Activated naive CD8-positive, alpha-beta T cell treated with anti-CD3 and anti-CD28 coated beads for 36 hours (primary cell): ENCODE data around the gene SSR2. TPM values are rescaled to one million over a fixed set of nuclear protein-coding genes. Genes with fewer than 3 reads are reported as not detected.

Experiments used
- DNase-seq: peaks from one replicate; pipeline ENCODE4 v3.0.0; 2021
- H3K27ac Mint-ChIP-seq: one replicate; pipeline ENCODE4 v1.8.0; 2022; ENCODE audit warnings: mild to moderate bottlenecking, moderate library complexity, mixed read lengths
- H3K27me3 Mint-ChIP-seq: one replicate; pipeline ENCODE4 v1.8.0; 2022; ENCODE audit warnings: mild to moderate bottlenecking, mixed read lengths
- H3K36me3 Mint-ChIP-seq: one replicate; pipeline ENCODE4 v1.8.0; 2021; ENCODE audit warnings: mild to moderate bottlenecking, mixed read lengths
- H3K4me1 Mint-ChIP-seq: one replicate; pipeline ENCODE4 v1.8.0; 2021; ENCODE audit warnings: mixed read lengths
- H3K4me3 Mint-ChIP-seq: one replicate; pipeline ENCODE4 v1.8.0; 2022; ENCODE audit warnings: mild to moderate bottlenecking, moderate library complexity, mixed read lengths
- H3K9me3 Mint-ChIP-seq: one replicate; pipeline ENCODE4 v1.8.0; 2022; ENCODE audit warnings: mixed read lengths
- total RNA-seq, 2 experiments: library from RNA; stranded (reverse); gene quantifications; one replicate each; pipeline ENCODE4 v1.2.3, GENCODE V29; 2021

Gene SSR2
- 100 to 1,000 TPM; 155 TPM for total RNA-seq

DNA sequence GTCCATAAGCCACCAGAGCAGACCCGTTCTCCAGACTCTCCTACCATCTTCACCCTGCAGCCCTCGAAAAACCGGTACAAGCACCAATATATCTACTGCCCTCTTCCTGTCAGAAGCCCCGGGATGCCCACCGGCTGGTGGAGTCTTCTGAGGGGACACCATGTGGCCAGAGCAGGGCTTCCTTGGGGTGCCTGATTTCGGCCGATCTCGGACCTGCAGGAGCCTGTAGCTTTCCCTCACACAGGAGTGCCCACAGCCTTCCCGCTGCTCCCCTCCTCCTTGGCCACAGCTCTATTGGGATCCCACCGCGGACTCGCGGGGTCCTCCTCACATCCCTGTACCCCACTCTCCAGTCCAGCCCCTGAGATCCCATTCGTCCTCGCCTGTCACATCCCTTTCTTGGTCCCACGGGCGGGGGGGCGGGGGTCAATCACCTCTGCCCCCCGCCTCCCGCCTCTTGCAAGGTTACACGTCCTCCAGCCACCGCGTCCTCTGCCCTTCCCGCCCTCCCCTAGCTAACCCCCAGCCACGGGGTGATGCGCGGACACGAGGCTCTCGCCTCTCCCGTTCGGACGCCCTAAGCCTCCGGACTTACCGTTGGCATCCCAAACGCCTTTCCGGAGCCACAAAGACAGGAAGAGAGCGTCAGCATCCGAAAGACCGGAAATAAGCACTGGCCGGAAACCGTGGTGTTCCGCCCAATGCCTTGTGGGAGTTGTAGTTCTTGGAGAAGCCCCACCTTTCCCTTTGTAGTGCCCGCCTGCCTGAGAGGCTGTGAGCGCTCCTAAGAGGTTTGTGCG lies at the start of gene SSR2:
SSR2 (minus strand) TSS at position 659 of the 800 bp plus-strand sequence. CDS start 784 bp downstream, outside the sequence.
- Mint-ChIP-seq H3K4me1 (peaks cover 20% of the 10 kb centered on the region), H3K27me3 (peaks cover 7% of the 10 kb centered on the region), H3K27ac (peak within 1 kb of the TSS; percentile 93), H3K9me3 (no peaks in the 10 kb centered on the region), H3K36me3 (peaks cover 24% of the 10 kb centered on the region), H3K4me3 (peak within 1 kb of the TSS; percentile 96)
- DNase-seq: peak; percentile 85

DNA sequence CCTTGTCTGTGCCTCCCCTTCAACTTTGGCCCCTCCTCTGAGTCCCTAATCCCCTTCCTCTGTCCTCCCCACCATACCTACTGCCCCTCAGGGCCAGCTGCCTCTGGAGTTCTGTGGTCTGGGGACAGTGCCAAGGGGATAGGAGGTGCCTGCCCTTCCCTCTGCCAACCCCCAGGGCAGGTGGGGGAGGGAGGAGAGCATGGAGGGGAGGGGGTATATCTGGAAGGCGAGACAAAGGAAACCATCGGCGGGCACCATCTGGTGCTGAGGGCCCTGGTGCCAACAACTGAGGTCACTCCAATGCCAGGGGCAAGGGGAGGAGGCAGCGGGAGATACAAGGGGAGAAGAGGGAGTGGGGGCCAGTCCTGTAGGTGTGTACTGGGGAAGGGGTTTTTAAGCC lies 49.8 kb upstream of the SSR2 start:
- H3K27me3 Mint-ChIP-seq: peaks cover 3% of the 10 kb centered on the region
- no peak overlapping the region for H3K27ac Mint-ChIP-seq
- no peaks in the 10 kb centered on the region for H3K9me3 Mint-ChIP-seq
- no peak overlapping the region for H3K4me3 Mint-ChIP-seq
- peaks cover 4% of the 10 kb centered on the region for H3K4me1 Mint-ChIP-seq
- DNase-seq: no peak
- no peaks in the 10 kb centered on the region for H3K36me3 Mint-ChIP-seq

DNA sequence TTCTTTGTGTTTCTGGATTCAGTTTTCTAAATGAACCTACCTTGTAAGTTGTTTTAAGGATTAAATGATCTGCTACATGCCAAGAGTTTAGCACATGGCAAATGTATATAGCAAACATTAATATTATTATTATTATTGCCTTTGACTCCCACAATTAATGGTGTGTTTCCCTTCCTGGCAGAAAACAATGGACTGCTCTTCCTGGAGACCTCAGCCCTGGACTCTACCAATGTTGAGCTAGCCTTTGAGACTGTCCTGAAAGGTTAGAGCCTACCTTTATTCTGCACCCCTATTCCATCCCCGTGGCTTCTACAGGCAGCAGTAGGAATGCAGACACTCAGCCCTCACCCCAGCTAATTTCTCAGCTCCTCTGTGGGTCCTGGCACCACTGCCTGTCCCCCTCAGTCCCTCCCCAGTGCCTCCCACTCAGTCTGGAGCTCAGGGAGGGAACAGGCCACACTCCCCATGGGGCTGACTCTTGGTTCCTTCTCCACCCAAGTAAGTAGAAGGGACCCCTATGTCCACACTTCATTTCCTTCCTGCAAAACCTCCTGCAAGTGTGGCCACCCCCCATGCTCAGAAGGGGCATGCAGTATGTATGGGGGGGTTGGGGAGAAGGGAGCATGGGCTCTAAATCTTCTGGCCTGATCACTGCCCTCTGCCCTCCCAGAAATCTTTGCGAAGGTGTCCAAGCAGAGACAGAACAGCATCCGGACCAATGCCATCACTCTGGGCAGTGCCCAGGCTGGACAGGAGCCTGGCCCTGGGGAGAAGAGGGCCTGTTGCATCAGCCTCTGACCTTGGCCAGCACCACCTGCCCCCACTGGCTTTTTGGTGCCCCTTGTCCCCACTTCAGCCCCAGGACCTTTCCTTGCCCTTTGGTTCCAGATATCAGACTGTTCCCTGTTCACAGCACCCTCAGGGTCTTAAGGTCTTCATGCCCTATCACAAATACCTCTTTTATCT lies 49.0 kb upstream of the SSR2 start:
- Mint-ChIP-seq H3K27ac (no peak overlapping the region), H3K4me1 (peaks cover 10% of the 10 kb centered on the region), H3K4me3 (no peak overlapping the region), H3K36me3 (no peaks in the 10 kb centered on the region), H3K9me3 (no peaks in the 10 kb centered on the region), H3K27me3 (peaks cover 3% of the 10 kb centered on the region)
- no peak for DNase-seq

GRCh38 chr1:156067262-156067661 lies 46.5 kb upstream of the SSR2 start:
- peak overlapping the region; percentile 64 for H3K27ac Mint-ChIP-seq
- H3K36me3 Mint-ChIP-seq: no peaks in the 10 kb centered on the region
- H3K4me3 Mint-ChIP-seq: no peak overlapping the region
- peaks cover 3% of the 10 kb centered on the region for H3K27me3 Mint-ChIP-seq
- H3K4me1 Mint-ChIP-seq: peaks cover 10% of the 10 kb centered on the region
- no peak for DNase-seq
- no peaks in the 10 kb centered on the region for H3K9me3 Mint-ChIP-seq

GRCh38 chr1:156065871-156066270 lies 45.1 kb upstream of the SSR2 start:
- Mint-ChIP-seq H3K4me3 (no peak overlapping the region), H3K27ac (no peak overlapping the region), H3K9me3 (no peaks in the 10 kb centered on the region), H3K36me3 (no peaks in the 10 kb centered on the region), H3K27me3 (peaks cover 3% of the 10 kb centered on the region), H3K4me1 (peaks cover 10% of the 10 kb centered on the region)
- DNase-seq: no peak

DNA sequence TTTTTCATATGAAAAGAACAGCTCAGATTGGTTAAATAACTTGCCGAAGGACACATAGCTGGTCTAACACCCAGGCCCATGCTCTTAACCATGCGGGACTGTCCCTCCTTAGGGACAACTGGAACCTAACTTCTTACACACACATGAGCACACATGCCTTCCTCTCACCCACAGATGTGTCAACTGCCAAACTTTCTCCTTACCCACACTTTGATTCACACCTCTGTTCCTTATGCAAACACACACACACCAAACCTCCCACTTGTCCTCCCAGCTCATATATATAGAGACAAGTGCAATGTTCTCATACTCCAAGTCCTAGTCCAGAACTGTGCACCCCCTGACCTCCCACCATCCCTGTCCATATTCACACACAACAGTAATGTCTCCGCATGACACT lies 44.5 kb upstream of the SSR2 start:
- no peaks in the 10 kb centered on the region for H3K9me3 Mint-ChIP-seq
- DNase-seq: no peak
- H3K27ac Mint-ChIP-seq: no peak overlapping the region
- no peaks in the 10 kb centered on the region for H3K36me3 Mint-ChIP-seq
- peaks cover 10% of the 10 kb centered on the region for H3K4me1 Mint-ChIP-seq
- H3K4me3 Mint-ChIP-seq: no peak overlapping the region
- H3K27me3 Mint-ChIP-seq: peaks cover 3% of the 10 kb centered on the region

DNA sequence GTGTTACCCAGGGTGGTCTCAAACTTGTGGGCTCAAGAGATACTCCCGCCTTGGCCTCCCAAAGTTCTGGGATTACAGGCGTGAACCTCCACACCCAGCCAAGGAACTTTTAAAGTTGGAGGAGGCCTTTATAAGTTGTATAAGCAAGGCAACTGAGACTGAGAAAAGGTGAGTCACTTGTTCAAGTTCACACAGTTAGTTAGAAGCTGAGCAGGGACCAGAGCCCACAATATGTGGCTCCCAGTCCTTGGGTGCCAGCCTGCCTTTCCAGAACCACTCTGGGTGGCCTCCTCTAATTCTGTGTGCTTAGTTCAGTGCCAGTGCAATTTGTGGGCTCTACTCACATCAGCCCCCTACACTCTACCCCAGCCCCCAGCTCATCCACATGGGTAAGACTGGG lies 43.9 kb upstream of the SSR2 start:
- H3K4me1 Mint-ChIP-seq: peaks cover 10% of the 10 kb centered on the region
- H3K36me3 Mint-ChIP-seq: no peaks in the 10 kb centered on the region
- peaks cover 3% of the 10 kb centered on the region for H3K27me3 Mint-ChIP-seq
- no peak overlapping the region for H3K27ac Mint-ChIP-seq
- H3K4me3 Mint-ChIP-seq: no peak overlapping the region
- DNase-seq: no peak
- no peaks in the 10 kb centered on the region for H3K9me3 Mint-ChIP-seq

- Mint-ChIP-seq H3K4me1 (peaks cover 10% of the 10 kb centered on the region), H3K9me3 (no peaks in the 10 kb centered on the region), H3K27ac (no peak overlapping the region), H3K27me3 (peaks cover 3% of the 10 kb centered on the region), H3K36me3 (no peaks in the 10 kb centered on the region), H3K4me3 (no peak overlapping the region)
- DNase-seq: no peak
Measured at GRCh38 chr1:156063997-156064285, 43.2 kb upstream of the SSR2 start.

DNA sequence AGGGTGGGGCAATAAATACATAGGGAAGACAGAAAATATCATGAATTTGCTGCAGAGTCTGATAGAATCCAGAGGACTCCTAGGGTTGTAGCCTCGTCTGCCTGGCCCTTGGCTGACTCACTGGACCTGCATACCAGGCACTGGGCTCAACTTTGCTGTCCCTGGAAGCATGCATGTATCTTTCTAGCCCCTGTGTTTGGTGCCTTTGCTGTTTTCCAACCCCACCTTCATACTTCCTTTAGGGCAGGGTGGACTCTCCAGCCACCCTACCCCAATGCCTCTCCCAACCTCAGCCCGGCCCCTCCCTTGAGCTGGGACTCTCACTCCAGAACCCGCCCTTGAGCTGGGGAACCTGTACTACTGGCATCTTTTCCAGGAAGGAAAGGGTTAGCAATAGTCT lies 41.4 kb upstream of the SSR2 start:
- H3K27ac Mint-ChIP-seq: no peak overlapping the region
- no peaks in the 10 kb centered on the region for H3K36me3 Mint-ChIP-seq
- no peak for DNase-seq
- no peak overlapping the region for H3K4me3 Mint-ChIP-seq
- no peaks in the 10 kb centered on the region for H3K9me3 Mint-ChIP-seq
- H3K27me3 Mint-ChIP-seq: peaks cover under 1% of the 10 kb centered on the region
- peaks cover 12% of the 10 kb centered on the region for H3K4me1 Mint-ChIP-seq

DNA sequence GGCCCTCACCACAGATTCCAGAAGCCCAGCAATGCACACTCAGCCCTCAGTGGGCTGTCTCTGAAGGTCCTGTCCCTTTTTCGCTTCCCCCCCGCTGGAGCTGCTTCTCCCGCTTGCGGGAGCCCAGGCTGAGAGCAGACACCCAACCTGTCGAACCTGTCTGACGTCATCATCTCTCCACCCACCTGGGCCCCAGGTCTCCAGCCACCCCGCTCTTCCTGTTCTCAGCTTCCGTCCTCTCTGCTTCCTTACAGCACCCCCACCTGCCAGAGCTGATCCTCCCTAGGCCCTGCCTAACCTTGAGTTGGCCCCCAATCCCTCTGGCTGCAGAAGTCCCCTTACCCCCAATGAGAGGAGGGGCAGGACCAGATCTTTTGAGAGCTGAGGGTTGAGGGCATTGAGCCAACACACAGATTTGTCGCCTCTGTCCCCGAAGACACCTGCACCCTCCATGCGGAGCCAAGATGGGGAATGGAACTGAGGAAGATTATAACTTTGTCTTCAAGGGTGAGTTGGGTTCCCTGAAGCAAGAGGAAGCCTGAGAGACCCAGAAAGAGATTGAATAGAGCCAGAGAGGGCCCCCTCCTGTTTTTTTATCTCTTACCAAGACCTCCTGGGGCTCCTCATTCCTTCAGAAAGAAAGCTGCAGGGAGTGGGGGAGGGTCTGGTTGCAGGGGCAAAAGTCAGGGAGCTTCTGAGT lies 40.3 kb upstream of the SSR2 start, which contains the start of gene RAB25:
RAB25 (plus strand) TSS at position 224 of the 700 bp plus-strand sequence; CDS start at position 465, 241 bp downstream.
- Mint-ChIP-seq H3K36me3 (peaks cover 5% of the 10 kb centered on the region), H3K4me3 (peak within 1 kb of the TSS; percentile 26), H3K4me1 (peaks cover 13% of the 10 kb centered on the region), H3K9me3 (no peaks in the 10 kb centered on the region), H3K27ac (peak within 1 kb of the TSS; percentile 14), H3K27me3 (no peaks in the 10 kb centered on the region)
- DNase-seq: no peak

DNA sequence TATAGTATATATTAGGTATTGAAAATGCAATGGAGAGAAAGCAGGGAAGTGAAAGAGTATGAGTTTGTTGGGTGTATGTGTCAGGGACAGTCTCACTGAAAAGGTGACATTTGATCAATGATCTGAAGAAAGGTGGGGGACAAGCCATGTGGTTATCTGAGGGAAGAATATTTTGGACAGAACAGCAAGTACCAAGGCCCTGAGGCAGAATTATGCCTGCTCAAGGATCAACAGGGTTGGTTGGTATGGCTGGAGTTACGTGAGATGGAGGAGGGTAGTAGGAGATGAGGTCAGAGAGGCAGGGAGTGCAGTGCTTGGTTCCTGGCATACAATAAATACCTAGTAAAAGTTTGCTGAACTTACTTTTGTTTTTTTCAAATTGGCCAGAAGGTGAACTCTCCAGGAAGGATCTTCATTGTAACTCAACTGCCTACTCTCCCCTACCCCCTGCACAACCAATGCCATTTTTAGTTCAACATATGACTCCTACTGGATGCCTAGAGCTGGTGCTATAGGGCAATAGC lies 35.6 kb upstream of the SSR2 start:
- no peak overlapping the region for H3K27ac Mint-ChIP-seq
- no peak overlapping the region for H3K4me3 Mint-ChIP-seq
- H3K36me3 Mint-ChIP-seq: peaks cover 5% of the 10 kb centered on the region
- no peak for DNase-seq
- H3K9me3 Mint-ChIP-seq: no peaks in the 10 kb centered on the region
- H3K4me1 Mint-ChIP-seq: peaks cover 28% of the 10 kb centered on the region
- H3K27me3 Mint-ChIP-seq: no peaks in the 10 kb centered on the region

GRCh38 chr1:156055281-156056048 lies 34.7 kb upstream of the SSR2 start:
- H3K36me3 Mint-ChIP-seq: peaks cover 5% of the 10 kb centered on the region
- DNase-seq: peak; percentile 29
- H3K27me3 Mint-ChIP-seq: no peaks in the 10 kb centered on the region
- peaks cover 32% of the 10 kb centered on the region for H3K4me1 Mint-ChIP-seq
- no peaks in the 10 kb centered on the region for H3K9me3 Mint-ChIP-seq
- peak overlapping the region; percentile 93 for H3K27ac Mint-ChIP-seq
- peak overlapping the region; percentile 91 for H3K4me3 Mint-ChIP-seq

- Mint-ChIP-seq H3K4me1 (peaks cover 32% of the 10 kb centered on the region), H3K27me3 (no peaks in the 10 kb centered on the region), H3K4me3 (peak within 1 kb of the TSS; percentile 95), H3K9me3 (no peaks in the 10 kb centered on the region), H3K27ac (peak within 1 kb of the TSS; percentile 93), H3K36me3 (peaks cover 7% of the 10 kb centered on the region)
- DNase-seq: peak; percentile 97
Measured at GRCh38 chr1:156054500-156055280, 33.9 kb upstream of the SSR2 start, which contains the start of gene LAMTOR2. LAMTOR2 (plus strand) TSS chr1:156054782; CDS start chr1:156054890, 108 bp downstream.
